Cardiac septum (tissue), 1 donor: ENCODE results near the gene SMIM44. TPM values are rescaled to one million over a fixed set of nuclear protein-coding genes. Genes with fewer than 3 reads are reported as not detected.
"Not testable (repeated sequence)": the region's sequence is repeated elsewhere in the genome, so short reads cannot be mapped to it uniquely, and the experiment has no call there.

Source experiments
- DNase-seq: peaks from one replicate; pipeline ENCODE4 v3.0.0-alpha.2; 2020; ENCODE audit warnings: low spot score
- intact Hi-C: fragments of 100-400 bp; cut with DNase I; formaldehyde crosslinking; loops from one replicate; pipeline ENCODE4 v1.14.0; 2022
- total RNA-seq: library from RNA; stranded (reverse); fragmentation: NEBNext Ultra II Directional; extraction: Animal tissue kit (Norgen Biotek cat#: 25700); gene quantifications from one replicate; pipeline ENCODE4 v1.2.1, GENCODE V29; 2021
- donor health status: DM: no; HTN: no; CAD: no.

The SMIM44 gene
- total RNA-seq, 1 donor from 2014 or later: not detected

- no peak for DNase-seq
- intact Hi-C loops: no loop called here
These were observed 19.3 kb downstream of the SMIM44 start for GRCh38 chr19:3463714-3464586.

- intact Hi-C loops: no loop called here
- no peak for DNase-seq
These were observed 20.1 kb downstream of the SMIM44 start for GRCh38 chr19:3462991-3463713.

- no peak for DNase-seq
- intact Hi-C loops: no loop called here
These were observed 23.2 kb downstream of the SMIM44 start for GRCh38 chr19:3459965-3460582.

GRCh38 chr19:3459089-3459881, 24.0 kb downstream of the SMIM44 start:
- intact Hi-C loops: no loop called here
- DNase-seq: peak; percentile 94

- intact Hi-C loops: no loop called here
- no peak for DNase-seq
These were observed 24.8 kb downstream of the SMIM44 start for GRCh38 chr19:3458229-3459088.

- intact Hi-C loops: no loop called here
- no peak for DNase-seq
These were observed 25.6 kb downstream of the SMIM44 start for GRCh38 chr19:3457528-3458228.

GRCh38 chr19:3456925-3457527, 26.2 kb downstream of the SMIM44 start:
- DNase-seq: no peak
- intact Hi-C loops: no loop called here

GRCh38 chr19:3455960-3456601, 27.2 kb downstream of the SMIM44 start:
- no peak for DNase-seq
- intact Hi-C loops: no loop called here

- intact Hi-C loops: no loop called here
- no peak for DNase-seq
These were observed 27.8 kb downstream of the SMIM44 start for GRCh38 chr19:3455393-3455955.

GRCh38 chr19:3454656-3455392, 28.4 kb downstream of the SMIM44 start:
- intact Hi-C loops: no loop called here
- DNase-seq: no peak

- intact Hi-C loops: no loop called here
- no peak for DNase-seq
These were observed 29.4 kb downstream of the SMIM44 start for GRCh38 chr19:3453840-3454239.

GRCh38 chr19:3452942-3453214, 30.4 kb downstream of the SMIM44 start:
- intact Hi-C loops, DNase-seq: not testable (repeated sequence)

GRCh38 chr19:3452171-3452941, 30.9 kb downstream of the SMIM44 start:
- no peak for DNase-seq
- intact Hi-C loops: no loop called here

GRCh38 chr19:3451451-3451866, 31.8 kb downstream of the SMIM44 start:
- intact Hi-C loops: no loop called here
- no peak for DNase-seq

GRCh38 chr19:3450796-3451411, 32.3 kb downstream of the SMIM44 start:
- peak; percentile 89 for DNase-seq
- intact Hi-C loops: no loop called here
